ENCODE data around the gene PMS1. TPM values are rescaled to one million over a fixed set of nuclear protein-coding genes. Genes with fewer than 3 reads are reported as not detected.
"Not testable (repeated sequence)": the region's sequence is repeated elsewhere in the genome, so short reads cannot be mapped to it uniquely, and the experiment has no call there.

PMS1 gene
- total RNA-seq, 1 experiment from 2014 or later: 56.1 TPM

- no peak for DNase-seq (ENCODE audit: low read depth)
These were observed 81.6 kb downstream of the PMS1 start for GRCh38 chr2:189865826-189866225.

- DNase-seq (ENCODE audit: low read depth): no peak
These were observed 82.0 kb downstream of the PMS1 start for GRCh38 chr2:189866296-189866695.

GRCh38 chr2:189868896-189869295 is 84.6 kb downstream of the PMS1 start:
- no peak for DNase-seq (ENCODE audit: low read depth)

- DNase-seq (ENCODE audit: low read depth): no peak
These were observed 86.3 kb downstream of the PMS1 start for GRCh38 chr2:189870381-189871085.

- no peak for DNase-seq (ENCODE audit: low read depth)
These were observed 89.4 kb downstream of the PMS1 start for GRCh38 chr2:189873696-189874095.

- no peak for DNase-seq (ENCODE audit: low read depth)
These were observed 90.5 kb downstream of the PMS1 start for GRCh38 chr2:189874586-189875320.

- no peak for DNase-seq (ENCODE audit: low read depth)
These were observed 92.0 kb downstream of the PMS1 start for GRCh38 chr2:189876271-189876670.

- DNase-seq (ENCODE audit: low read depth): no peak
These were observed 95.4 kb downstream of the PMS1 start for GRCh38 chr2:189879716-189880081.

- no peak for DNase-seq (ENCODE audit: low read depth)
These were observed 96.2 kb downstream of the PMS1 start for GRCh38 chr2:189880429-189880828.

- no peak for DNase-seq (ENCODE audit: low read depth)
These were observed 96.7 kb downstream of the PMS1 start for GRCh38 chr2:189880832-189881492.

GRCh38 chr2:189885368-189885767 is 101.1 kb downstream of the PMS1 start:
- DNase-seq (ENCODE audit: low read depth): no peak

GRCh38 chr2:189892546-189893294 is 108.5 kb downstream of the PMS1 start:
- DNase-seq (ENCODE audit: low read depth): not testable (repeated sequence)

GRCh38 chr2:189896809-189897208 is 112.6 kb downstream of the PMS1 start:
- no peak for DNase-seq (ENCODE audit: low read depth)

- no peak for DNase-seq (ENCODE audit: low read depth)
These were observed 114.9 kb downstream of the PMS1 start for GRCh38 chr2:189899101-189899500.

- DNase-seq (ENCODE audit: low read depth): no peak
These were observed 116.5 kb downstream of the PMS1 start for GRCh38 chr2:189900726-189901125.

- DNase-seq (ENCODE audit: low read depth): no peak
These were observed 117.4 kb downstream of the PMS1 start for GRCh38 chr2:189901664-189902063.

GRCh38 chr2:189913821-189914220 is 129.6 kb downstream of the PMS1 start:
- no peak for DNase-seq (ENCODE audit: low read depth)

GRCh38 chr2:189916651-189917050 is 132.4 kb downstream of the PMS1 start:
- DNase-seq (ENCODE audit: low read depth): no peak
